HG03565 (cell line): ENCODE data around the gene SEM1.
"Not testable (repeated sequence)": the region's sequence is repeated elsewhere in the genome, so short reads cannot be mapped to it uniquely, and the experiment has no call there.

Experiments
- ATAC-seq: cut with Tn5 transposase; IDR thresholded peaks from one replicate; pipeline ENCODE4 v1.9.1; 2021; ENCODE audit warnings: mild to moderate bottlenecking, moderate library complexity; ENCODE audit not compliant: unreplicated experiment

Gene SEM1

DNA sequence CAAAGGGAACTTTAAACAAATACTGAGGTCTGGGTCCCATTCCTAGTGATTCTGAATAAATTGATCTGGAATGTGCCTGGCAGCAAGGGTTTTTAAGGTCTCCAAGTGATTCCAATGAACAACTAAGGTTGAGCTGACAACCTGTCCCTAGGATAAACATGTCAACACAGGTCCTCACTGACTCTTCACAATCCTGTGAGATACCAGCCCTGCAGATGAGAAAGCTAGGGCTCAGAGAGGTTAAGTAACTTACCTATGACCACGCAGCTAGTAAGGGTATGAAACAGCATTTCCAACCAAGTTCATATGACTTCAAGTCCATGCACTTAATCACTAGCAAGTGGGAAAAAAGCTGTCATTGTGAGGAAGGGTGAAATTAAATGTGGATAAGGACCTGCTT, 44.0 kb downstream of the SEM1 start:
- ATAC-seq = no peak

DNA sequence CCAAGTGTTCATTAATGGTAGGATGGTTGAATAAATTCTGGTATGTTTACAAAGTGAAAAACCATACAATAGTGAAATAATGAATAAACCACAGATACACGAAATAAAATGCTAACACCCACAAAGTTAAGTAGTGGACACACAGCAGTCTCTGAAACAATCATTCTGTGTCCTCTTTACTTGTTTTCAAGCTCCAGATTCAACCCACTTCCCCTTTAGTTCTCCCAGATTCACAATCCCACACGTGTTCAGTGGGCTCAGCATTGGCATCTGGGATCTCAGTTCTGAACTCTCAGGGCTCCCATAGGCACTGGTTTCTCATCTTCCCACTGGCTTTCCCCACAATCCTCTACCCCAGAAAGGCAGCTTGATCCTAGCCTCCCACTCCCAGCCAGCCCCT, 44.9 kb downstream of the SEM1 start:
- no peak for ATAC-seq

- no peak for ATAC-seq
Observed at GRCh38 chr7:96663871-96664445, 45.7 kb downstream of the SEM1 start.

DNA sequence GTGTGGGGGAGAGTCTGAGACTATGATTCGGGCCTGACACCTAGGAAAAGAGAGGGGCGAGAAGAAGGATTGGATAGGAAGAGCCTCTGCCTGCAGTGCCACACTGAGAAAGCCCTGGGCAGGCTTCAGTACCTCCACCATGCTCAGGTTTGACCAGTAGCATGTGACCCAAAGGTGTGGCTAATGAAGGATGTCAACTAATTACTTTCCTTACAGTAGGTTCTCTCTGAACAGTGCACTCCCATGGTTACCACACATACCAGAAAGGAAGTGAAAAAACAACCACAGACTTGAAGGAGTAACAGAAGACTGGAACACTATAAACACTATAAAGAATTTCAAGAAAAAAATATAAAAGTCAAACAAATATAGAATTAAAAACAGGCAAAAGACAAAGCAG, 46.2 kb downstream of the SEM1 start:
- peak; percentile 89 for ATAC-seq

GRCh38 chr7:96662151-96662550, 47.5 kb downstream of the SEM1 start:
- not testable (repeated sequence) for ATAC-seq

GRCh38 chr7:96658022-96658412, 51.6 kb downstream of the SEM1 start:
- ATAC-seq = no peak

DNA sequence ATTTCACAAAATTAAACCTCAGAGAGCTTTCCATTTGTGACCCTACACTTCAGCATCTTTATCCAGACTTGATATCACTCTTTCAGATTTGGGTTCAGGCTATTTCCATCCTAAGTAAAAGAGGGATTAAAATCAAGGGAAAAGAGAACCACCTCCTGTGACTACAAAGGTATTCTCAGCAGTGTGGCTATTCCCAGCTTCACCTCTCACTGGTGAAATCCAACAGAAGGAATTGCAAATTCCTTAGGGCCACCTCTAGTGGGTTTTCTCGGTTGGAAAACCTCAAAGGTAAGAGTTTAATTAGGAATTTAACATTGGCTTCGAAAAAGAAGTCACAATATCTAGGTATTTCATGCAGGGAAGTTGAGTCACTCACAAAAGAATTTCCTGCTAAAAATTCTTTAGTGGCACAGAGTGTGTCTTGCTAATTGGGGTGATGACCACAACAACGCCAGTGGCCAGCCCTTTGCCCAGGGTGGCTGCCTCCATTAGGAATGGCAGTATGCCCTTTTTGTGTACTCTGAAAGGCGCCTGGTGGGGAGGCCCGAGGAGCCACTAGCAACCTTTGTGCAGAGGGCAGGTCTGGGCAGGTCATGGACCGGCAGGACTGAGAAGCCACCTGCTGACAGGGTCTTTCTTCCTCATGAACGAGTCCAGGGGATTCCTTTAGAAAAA, 52.2 kb downstream of the SEM1 start:
- no peak for ATAC-seq

- ATAC-seq = no peak
Observed at GRCh38 chr7:96655956-96656355, 53.7 kb downstream of the SEM1 start.

GRCh38 chr7:96654630-96655188, 54.9 kb downstream of the SEM1 start:
- no peak for ATAC-seq

DNA sequence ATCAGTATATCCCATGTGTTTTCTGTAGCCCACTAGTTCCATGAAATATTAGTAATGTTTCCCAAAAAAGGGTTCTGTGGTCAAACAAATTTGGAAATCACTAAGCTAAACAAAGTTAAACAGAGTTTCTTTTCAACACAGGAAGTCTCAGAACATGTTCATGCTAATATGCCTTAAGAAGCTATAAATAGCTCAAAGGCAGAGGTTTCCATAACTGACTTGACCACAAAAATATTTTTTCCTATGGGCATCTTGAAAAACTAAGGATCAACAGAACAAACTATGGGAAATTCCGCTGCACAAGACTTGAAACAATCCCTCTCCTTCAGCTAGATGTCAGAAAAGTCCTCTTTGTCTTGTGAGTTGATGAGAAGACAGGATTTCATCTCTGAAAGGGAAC, 59.7 kb downstream of the SEM1 start:
- ATAC-seq = no peak

GRCh38 chr7:96648784-96649183, 60.9 kb downstream of the SEM1 start:
- ATAC-seq = no peak

DNA sequence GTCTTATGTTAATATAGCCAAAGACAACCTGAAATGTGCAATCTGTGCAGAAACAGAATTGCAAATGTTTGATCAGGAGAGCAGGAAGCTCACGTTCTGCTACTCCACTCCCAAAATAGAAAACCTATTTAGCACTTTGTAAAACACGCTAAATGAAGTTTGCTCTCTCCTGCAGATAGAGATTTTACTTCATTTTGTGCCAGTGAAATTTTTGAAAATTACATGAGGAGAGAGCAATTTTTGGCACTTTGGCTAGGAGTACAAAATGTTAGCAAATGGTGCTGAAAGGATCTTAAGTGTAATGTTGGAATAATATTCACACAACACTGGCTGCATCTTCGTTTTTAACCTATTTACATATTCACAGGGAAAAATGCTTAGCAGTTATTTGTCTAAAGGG, 61.9 kb downstream of the SEM1 start:
- no peak for ATAC-seq

DNA sequence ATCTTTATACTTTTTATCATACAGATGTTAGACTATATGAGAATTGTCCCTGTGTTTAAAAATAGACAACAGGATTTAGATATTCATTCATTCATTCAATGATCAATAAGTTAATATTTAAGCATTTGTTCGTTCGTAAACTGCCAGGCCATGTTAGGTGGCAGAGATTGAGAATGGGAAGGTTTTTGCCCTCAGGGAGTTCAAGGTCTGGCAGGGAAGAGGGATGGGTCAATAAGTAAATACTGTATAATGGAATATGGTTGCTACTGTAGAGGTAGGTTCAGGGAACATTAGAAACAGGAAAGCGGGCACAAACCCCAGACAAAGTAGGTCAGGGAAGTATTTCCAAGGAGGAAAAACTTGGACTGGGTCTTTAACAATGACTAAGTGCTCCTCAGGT, 64.6 kb downstream of the SEM1 start:
- no peak for ATAC-seq

- not testable (repeated sequence) for ATAC-seq
Observed at GRCh38 chr7:96643436-96643835, 66.2 kb downstream of the SEM1 start.

DNA sequence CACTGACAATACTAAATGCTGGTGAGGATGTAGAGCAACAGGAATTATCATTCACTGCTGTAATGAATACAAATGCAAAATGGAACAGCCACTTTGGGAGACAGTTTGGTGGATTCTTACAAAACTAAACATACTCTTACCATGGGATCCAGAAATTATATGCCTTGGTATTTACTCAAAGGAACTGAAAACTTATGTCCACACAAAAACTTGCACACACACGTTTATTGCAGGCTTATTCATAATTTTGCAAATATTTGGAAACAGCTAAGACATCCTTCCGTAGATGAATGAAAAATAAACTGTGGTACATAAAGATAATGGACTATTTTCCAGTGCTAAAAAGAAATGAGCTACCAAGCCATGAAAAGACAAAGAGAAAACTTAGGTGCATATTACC, 69.6 kb downstream of the SEM1 start:
- ATAC-seq = no peak
